Stomach (tissue), 4 donors: ENCODE measurements around the gene AXL.

Source experiments
- POLR2A ChIP-seq, 4 donors: fragments of 450-650 bp; IDR thresholded peaks; one replicate each; pipeline ENCODE4 v1.6.1; 2016; ENCODE audit warnings: antibody characterized with exemption in 4 of 4, control low read depth in 2 of 4, mild to moderate bottlenecking in 1 of 4, moderate library complexity in 1 of 4
- TF ChIP-seq, protein P1 (sequence below), 7 experiments: fragments of 450-650 bp in 4 of 7; fragments of 200-600 bp in 3 of 7; sonication (generic) in 3 of 7; IDR thresholded peaks; one replicate each; pipeline ENCODE4 v1.5.1; 2016 to 2019; ENCODE audit warnings: antibody characterized with exemption in 7 of 7, control low read depth in 2 of 7, mild to moderate bottlenecking in 1 of 7

DNA sequence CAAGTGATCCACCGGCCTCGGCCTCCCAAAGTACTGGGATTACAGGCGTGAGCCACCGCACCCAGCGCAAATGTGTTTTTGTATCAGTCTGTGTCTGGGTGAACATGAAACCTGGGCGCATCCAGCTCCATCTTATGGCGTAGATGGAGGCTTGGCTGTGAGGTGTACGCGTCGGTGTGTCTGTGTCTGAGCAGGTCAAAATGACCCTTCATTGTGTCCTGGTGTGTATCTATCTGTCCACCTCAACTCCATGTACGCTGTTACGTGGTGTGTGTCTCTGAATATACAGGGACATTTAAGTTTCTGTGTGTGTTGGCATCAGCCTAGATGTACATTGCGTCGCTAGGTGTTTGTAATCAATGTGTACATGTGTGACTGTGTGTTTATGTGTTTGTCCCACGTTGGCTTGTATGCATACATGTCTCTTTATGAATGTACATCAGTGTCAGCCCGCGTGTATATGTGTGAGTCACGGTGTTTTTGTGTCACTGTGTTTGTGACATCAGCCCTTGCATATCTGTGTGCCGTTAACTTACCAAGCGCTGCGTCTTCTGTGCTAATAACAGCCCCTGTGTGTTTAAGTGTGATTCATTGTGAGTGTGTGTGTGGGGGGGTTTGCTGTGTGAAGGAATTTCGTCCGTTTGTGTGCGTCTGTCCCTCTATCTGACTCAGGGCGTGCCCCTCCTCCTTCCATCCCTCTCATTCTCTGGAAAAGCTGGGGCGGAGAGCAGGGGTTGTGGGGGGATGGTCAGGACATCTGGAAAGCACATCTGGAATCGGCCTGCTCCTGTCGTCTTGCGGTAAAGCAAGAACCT, 6.4 kb downstream of the AXL start:
- TF ChIP-seq, protein P1, sequence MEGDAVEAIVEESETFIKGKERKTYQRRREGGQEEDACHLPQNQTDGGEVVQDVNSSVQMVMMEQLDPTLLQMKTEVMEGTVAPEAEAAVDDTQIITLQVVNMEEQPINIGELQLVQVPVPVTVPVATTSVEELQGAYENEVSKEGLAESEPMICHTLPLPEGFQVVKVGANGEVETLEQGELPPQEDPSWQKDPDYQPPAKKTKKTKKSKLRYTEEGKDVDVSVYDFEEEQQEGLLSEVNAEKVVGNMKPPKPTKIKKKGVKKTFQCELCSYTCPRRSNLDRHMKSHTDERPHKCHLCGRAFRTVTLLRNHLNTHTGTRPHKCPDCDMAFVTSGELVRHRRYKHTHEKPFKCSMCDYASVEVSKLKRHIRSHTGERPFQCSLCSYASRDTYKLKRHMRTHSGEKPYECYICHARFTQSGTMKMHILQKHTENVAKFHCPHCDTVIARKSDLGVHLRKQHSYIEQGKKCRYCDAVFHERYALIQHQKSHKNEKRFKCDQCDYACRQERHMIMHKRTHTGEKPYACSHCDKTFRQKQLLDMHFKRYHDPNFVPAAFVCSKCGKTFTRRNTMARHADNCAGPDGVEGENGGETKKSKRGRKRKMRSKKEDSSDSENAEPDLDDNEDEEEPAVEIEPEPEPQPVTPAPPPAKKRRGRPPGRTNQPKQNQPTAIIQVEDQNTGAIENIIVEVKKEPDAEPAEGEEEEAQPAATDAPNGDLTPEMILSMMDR (IDR thresholded peaks at IDR 0.05) = no peak
- TF ChIP-seq POLR2A (IDR thresholded peaks at IDR 0.05) = no peak
